ENCODE data around the gene MS4A13. TPM values are rescaled to one million over a fixed set of nuclear protein-coding genes. Genes with fewer than 3 reads are reported as not detected.
A peak's percentile ranks its signal among the peaks of the same experiment; 100 is the strongest.

Gene MS4A13
- total RNA-seq, 2 donors from 2014 or later: not detected

DNA sequence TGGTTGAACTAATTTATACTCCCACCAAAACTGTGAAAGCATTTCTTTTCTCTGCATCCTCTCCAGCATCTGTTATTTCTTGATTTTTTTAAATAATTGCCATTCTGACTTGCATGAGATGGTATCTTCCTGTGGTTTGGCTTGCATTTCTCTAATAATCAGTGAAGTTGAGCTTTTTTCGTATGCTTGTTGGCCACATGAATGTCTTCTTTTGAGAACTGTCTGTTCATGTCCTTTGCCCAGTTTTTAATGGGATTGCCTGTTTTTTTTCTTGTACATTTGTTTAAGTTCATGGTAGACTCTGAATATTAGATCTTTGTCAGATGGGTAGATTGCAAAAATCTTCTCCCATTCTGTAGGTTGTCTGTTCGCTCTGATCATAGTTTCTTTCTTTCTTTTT is 46.1 kb downstream of the MS4A13 start:
- Mint-ChIP-seq H3K27me3 (ENCODE audit: low read depth) (no peaks in the 10 kb centered on the region), H3K36me3 (ENCODE audit: insufficient read depth in 2 of 2) (peaks cover 2 to 7% of the 10 kb centered on the region in 2 donors), H3K27ac (no peak overlapping the region), H3K9me3 (peaks cover 11 to 12% of the 10 kb centered on the region in 2 donors), H3K4me3 (no peak overlapping the region), H3K4me1 (ENCODE audit: low read depth) (no peaks in the 10 kb centered on the region)
- DNase-seq: no peak
- ATAC-seq (replicated peaks in 1 of 2): no peak

DNA sequence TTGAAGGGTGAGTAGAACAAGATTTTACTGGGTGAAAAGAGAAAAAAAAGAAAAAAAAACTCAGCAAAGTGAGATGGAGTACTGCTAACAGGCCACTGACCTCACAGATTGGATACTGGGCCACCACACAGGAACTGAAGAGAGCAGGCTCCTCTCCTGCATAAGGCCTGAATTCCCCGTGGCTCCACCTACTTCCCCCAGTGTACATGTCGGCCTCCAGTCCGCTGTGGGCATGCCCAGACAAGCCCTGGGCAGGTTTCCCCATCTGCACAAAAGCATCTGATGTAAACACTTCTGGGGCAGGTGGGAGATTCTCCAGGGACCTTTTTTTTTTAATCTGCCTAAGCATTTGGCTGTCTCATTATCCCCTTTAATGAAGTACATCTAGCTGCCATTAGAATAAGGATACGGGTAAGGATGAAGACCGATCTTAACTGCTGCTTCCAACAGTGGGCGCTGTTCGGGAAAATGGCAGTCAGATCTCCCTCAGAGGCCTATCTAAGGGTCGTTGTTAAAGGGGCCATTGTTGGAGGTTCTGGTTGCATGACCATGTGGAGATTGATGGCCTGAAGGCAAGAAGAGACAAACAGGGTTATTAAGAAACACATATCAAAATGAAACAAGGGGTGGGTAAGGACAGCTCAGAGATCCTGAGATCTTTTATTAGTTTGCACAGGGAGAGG is 48.5 kb downstream of the MS4A13 start:
- Mint-ChIP-seq H3K27ac (peak overlapping the region; percentile 6), H3K36me3 (ENCODE audit: insufficient read depth in 2 of 2) (peaks cover 2 to 7% of the 10 kb centered on the region in 2 donors), H3K27me3 (ENCODE audit: low read depth) (peaks cover 5% of the 10 kb centered on the region), H3K4me3 (no peak overlapping the region), H3K9me3 (peaks cover 6 to 12% of the 10 kb centered on the region in 2 donors), H3K4me1 (ENCODE audit: low read depth) (no peaks in the 10 kb centered on the region)
- DNase-seq: peak in 1 of 2 donors; percentile 25
- peak; percentile 33 to 55 for ATAC-seq (replicated peaks in 1 of 2)

DNA sequence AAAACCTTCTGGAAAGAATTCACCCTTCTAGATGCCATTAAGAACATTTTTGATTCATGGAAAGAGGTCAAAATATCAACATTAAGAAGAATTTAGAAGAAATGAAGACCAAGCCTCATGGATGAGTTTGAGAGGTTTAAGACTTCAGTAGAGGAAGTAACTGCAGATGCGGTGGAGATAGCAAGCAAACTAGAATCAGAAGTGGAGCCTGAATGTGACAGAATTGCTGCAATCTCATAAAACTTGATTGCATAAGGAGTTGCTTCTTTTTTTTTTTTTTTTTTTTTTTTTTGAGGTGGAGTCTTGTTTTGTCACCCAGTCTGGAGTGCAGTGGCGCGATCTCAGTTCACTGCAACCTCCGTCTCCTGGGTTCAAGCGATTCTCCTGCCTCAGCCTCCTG is 51.6 kb downstream of the MS4A13 start:
- Mint-ChIP-seq H3K9me3 (peaks cover 6 to 8% of the 10 kb centered on the region in 2 donors), H3K4me1 (ENCODE audit: low read depth) (no peaks in the 10 kb centered on the region), H3K36me3 (ENCODE audit: insufficient read depth in 2 of 2) (peaks cover 2 to 3% of the 10 kb centered on the region in 2 donors), H3K27me3 (ENCODE audit: low read depth) (peaks cover 27% of the 10 kb centered on the region), H3K4me3 (no peak overlapping the region), H3K27ac (no peak overlapping the region)
- ATAC-seq (replicated peaks in 1 of 2) (no peak), DNase-seq (no peak)

DNA sequence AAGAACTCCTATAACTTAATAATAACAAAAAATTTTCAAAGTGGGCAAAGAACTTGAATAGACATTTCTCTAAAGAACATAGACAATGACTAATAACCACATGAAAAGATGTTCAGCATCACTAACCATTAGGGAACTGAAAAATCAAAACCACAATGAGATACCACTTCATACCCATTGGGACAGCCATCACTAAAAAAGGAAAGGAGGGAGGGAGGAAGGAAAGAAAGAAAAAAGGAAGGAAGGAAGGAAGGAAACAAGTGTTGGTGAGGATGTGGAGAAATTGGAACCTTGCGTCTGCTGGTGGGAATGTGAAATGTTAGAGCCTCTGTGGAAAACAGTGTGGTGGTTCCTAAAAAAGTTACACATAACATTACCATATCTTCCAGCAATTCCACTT is 55.8 kb downstream of the MS4A13 start:
- ATAC-seq (replicated peaks in 1 of 2) (no peak), DNase-seq (no peak)
- H3K27me3 Mint-ChIP-seq (ENCODE audit: low read depth): peaks cover 33% of the 10 kb centered on the region
- H3K4me1 Mint-ChIP-seq (ENCODE audit: low read depth): no peaks in the 10 kb centered on the region
- no peak overlapping the region for H3K4me3 Mint-ChIP-seq
- H3K9me3 Mint-ChIP-seq: no peaks in the 10 kb centered on the region
- H3K27ac Mint-ChIP-seq: no peak overlapping the region
- no peaks in the 10 kb centered on the region for H3K36me3 Mint-ChIP-seq (ENCODE audit: insufficient read depth in 2 of 2)

DNA sequence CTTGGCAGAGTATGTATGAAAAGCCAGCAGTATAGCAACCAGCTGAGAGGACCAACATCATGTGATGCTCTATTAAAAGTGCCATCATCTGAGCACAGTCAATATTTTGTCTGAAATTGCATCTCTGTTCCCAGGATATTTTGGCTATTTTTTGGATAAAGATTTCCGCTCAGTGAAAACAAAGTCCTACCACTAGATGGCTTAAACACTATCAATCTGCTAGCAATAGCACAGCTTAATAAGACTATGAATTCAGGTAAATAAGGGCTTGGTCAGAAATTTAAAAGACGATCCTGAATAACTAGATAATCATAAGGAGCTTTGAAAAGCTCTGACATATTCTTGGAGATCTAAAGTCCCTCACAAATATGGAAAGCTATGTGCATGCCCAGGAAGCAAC is 74.4 kb downstream of the MS4A13 start:
- DNase-seq: no peak
- Mint-ChIP-seq H3K9me3 (peaks cover 2 to 8% of the 10 kb centered on the region in 2 donors), H3K27me3 (ENCODE audit: low read depth) (peaks cover 7% of the 10 kb centered on the region), H3K4me1 (ENCODE audit: low read depth) (no peaks in the 10 kb centered on the region), H3K4me3 (no peak overlapping the region), H3K36me3 (ENCODE audit: insufficient read depth in 2 of 2) (no peaks in the 10 kb centered on the region), H3K27ac (no peak overlapping the region)
- no peak for ATAC-seq (replicated peaks in 1 of 2)

Other genes with a start within 250 kb of the MS4A13 start
- not detected for gene MS4A4A, start 234.7 kb upstream of the MS4A13 start, total RNA-seq
- not detected for gene MS4A6E, start 188.1 kb upstream of the MS4A13 start, total RNA-seq
- gene MS4A7, start 136.9 kb upstream of the MS4A13 start, total RNA-seq: not detected
- gene MS4A14, start 118.9 kb upstream of the MS4A13 start, total RNA-seq: not detected
- not detected for gene MS4A5, start 85.8 kb upstream of the MS4A13 start, total RNA-seq
- 1 to 10 TPM; 1.6 TPM for gene MS4A1, start 59.5 kb upstream of the MS4A13 start, total RNA-seq
- gene MS4A12, start 22.6 kb upstream of the MS4A13 start, total RNA-seq: not detected
- gene MS4A8, start 184.2 kb downstream of the MS4A13 start, total RNA-seq: not detected
- not detected for gene MS4A18, start 209.3 kb downstream of the MS4A13 start, total RNA-seq
- gene MS4A15, start 241.5 kb downstream of the MS4A13 start, total RNA-seq: not detected